Dermis lymphatic vessel endothelial cell (primary cell): ENCODE data around the gene PELI1. TPM values are rescaled to one million over a fixed set of nuclear protein-coding genes. Genes with fewer than 3 reads are reported as not detected.

Experiments used
- total RNA-seq: library from RNA; depleted of rRNA; stranded (reverse); fragments of >200 nt; gene quantifications from 2 replicates; pipeline ENCODE4 v1.2.1, GENCODE V29; 2014

Gene PELI1
- total RNA-seq, result 66.0 and 68.8 TPM in 2 replicates

GRCh38 chr2:64144057-64145013 lies at the start of gene PELI1:
Gene PELI1, minus strand, starts transcription at chr2:64144420. Its CDS starts 36,110 bp downstream, at chr2:64108310.

Other genes with a start within 250 kb of the PELI1 start
- 21.2 and 30.1 TPM in 2 replicates for gene VPS54, start 125.0 kb downstream of the PELI1 start, total RNA-seq